Diencephalon (tissue), 1 donor: Measurements from ENCODE around the gene CEP250. TPM values are rescaled to one million over a fixed set of nuclear protein-coding genes. Genes with fewer than 3 reads are reported as not detected.

Experiments used
- small RNA-seq: library from RNA; depleted of rRNA; stranded (forward); fragments of <200 nt; gene quantifications from one replicate; pipeline ENCODE3, GENCODE V24; 2014
- total RNA-seq: library from RNA; depleted of rRNA; stranded (reverse); fragments of >200 nt; gene quantifications from one replicate; pipeline ENCODE4 v1.2.3, GENCODE V29; 2014

The CEP250 gene, protein sequence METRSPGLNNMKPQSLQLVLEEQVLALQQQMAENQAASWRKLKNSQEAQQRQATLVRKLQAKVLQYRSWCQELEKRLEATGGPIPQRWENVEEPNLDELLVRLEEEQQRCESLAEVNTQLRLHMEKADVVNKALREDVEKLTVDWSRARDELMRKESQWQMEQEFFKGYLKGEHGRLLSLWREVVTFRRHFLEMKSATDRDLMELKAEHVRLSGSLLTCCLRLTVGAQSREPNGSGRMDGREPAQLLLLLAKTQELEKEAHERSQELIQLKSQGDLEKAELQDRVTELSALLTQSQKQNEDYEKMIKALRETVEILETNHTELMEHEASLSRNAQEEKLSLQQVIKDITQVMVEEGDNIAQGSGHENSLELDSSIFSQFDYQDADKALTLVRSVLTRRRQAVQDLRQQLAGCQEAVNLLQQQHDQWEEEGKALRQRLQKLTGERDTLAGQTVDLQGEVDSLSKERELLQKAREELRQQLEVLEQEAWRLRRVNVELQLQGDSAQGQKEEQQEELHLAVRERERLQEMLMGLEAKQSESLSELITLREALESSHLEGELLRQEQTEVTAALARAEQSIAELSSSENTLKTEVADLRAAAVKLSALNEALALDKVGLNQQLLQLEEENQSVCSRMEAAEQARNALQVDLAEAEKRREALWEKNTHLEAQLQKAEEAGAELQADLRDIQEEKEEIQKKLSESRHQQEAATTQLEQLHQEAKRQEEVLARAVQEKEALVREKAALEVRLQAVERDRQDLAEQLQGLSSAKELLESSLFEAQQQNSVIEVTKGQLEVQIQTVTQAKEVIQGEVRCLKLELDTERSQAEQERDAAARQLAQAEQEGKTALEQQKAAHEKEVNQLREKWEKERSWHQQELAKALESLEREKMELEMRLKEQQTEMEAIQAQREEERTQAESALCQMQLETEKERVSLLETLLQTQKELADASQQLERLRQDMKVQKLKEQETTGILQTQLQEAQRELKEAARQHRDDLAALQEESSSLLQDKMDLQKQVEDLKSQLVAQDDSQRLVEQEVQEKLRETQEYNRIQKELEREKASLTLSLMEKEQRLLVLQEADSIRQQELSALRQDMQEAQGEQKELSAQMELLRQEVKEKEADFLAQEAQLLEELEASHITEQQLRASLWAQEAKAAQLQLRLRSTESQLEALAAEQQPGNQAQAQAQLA (N-terminal part only)
- 24.7 TPM for total RNA-seq

DNA sequence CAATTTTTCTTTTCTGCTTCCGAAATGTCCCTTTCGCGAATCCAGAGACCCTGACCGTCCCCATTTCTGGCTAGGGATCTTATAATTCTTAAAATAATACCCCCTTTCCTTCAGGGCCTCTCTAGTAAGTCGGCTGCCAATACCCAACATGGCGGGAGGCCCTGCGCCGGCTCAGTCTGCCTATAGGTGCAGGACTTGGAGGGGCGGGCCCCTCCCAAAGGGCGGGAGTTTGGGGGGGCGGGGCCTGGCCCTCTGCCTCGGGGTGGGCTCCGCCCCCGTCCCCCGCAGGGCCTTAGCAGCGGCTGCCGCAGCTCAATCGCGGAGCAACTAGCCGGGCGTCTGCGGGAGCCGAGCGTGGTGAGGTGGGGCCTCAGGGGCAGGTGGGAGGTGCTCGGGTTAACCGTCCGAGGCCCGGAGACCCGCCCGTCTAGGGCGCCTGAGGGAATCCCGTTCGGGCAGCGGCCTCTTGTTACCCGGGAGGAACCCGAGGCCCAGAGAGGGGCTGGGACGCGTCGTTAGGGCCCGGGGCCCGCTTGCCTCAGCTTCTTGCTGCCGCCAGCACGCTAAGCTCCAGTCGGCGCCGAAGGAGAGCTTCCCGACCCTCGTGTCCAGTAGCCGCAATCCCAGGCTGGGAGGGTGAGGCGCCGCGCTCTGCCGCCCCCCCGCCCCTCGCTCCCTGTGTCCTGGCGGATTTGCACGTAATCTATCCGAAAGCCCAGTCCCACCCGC, at the start of gene CEP250:
CEP250 (plus strand) TSS at position 718 of the 729 bp plus-strand sequence. CDS start 6,770 bp downstream, outside the sequence.

DNA sequence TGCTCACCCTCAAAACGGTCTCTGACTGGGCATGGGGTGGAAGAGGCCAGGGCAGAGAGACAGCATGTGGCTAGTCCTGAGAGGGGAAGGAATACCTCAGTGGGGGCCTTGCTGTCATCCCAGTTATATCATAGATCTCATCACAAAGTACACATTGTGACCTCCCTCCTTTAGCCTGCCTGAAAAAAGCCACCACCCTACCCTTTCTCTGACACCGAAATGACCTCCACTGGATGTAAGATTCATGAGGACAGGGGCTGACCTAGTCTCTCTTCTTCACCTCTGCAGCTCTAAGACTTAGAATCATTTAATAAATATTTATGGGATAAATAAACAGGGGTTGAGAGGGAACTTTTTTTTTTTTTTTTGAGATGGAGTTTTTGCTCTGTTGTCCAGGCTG, 74.2 kb downstream of the CEP250 start, which contains the start of gene C20orf173:
C20orf173 (minus strand) TSS at position 101 of the 400 bp plus-strand sequence. CDS start 279 bp downstream, outside the sequence.

DNA sequence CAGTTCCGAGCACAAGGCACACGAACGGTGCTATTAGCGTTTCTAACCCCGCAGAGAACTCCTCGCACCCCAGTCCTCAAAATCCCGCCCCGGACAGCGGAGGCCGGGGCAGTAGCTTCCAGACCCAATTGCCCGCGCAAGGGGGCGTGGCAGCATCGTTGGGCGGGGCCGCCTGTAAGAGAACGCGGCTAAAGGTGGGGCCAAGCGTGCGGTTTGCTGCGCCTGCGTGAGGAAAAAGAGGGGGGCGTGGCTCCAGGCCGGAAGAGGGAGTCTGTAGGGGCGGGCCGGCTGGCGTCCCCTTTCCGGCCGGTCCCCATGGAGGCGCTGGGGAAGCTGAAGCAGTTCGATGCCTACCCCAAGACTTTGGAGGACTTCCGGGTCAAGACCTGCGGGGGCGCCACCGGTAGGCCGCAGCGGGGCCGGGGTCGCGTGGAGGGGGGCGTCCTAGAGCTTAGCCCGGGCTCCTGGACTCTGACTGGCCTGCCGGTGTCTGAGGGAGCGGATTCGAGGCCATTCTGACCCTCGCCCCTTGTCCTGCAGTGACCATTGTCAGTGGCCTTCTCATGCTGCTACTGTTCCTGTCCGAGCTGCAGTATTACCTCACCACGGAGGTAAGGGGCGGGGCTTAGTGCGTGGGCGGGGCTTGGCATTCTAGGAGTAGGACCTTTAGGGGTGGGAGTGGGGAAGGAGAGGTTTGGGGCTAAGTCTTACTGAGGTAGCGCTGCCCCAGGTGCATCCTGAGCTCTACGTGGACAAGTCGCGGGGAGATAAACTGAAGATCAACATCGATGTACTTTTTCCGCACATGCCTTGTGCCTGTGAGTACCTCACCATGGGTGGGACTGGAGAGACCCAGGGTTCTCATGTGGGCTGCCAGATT, 86.6 kb downstream of the CEP250 start, which contains the start of gene ERGIC3:
ERGIC3 (plus strand) TSS at position 296 of the 880 bp plus-strand sequence; CDS start at position 316, 20 bp downstream.

Small RNAs within 50 kb of the gene (small RNA-seq; reads per million reads assigned to genes)
- gene MIR1289-1 = 0.08 reads per million

Other genes with a start within 250 kb of the CEP250 start
- 80.5 TPM for gene MMP24, start 228.9 kb upstream of the CEP250 start, total RNA-seq
- 4.4 TPM for gene MMP24OS, start 177.5 kb upstream of the CEP250 start, total RNA-seq
- 56.1 TPM for gene EIF6, start 170.8 kb upstream of the CEP250 start, total RNA-seq
- not detected for gene FAM83C, start 163.2 kb upstream of the CEP250 start, total RNA-seq
- gene UQCC1, start 43.6 kb upstream of the CEP250 start, total RNA-seq = 36.7 TPM
- 0.92 TPM for gene GDF5, start 17.4 kb upstream of the CEP250 start, total RNA-seq
- not detected for gene C20orf173, start 74.1 kb downstream of the CEP250 start, total RNA-seq
- 212 TPM for gene ERGIC3, start 86.5 kb downstream of the CEP250 start, total RNA-seq
- 1.6 TPM for gene SPAG4, start 160.2 kb downstream of the CEP250 start, total RNA-seq
- 53.1 TPM for gene CPNE1, start 209.3 kb downstream of the CEP250 start, total RNA-seq
- 81.4 TPM for gene RBM12, start 209.3 kb downstream of the CEP250 start, total RNA-seq
- 30.0 TPM for gene NFS1, start 243.8 kb downstream of the CEP250 start, total RNA-seq
- 66.0 TPM for gene ROMO1, start 243.8 kb downstream of the CEP250 start, total RNA-seq